ENCODE measurements around the gene SNX9. TPM values are rescaled to one million over a fixed set of nuclear protein-coding genes. Genes with fewer than 3 reads are reported as not detected.

SNX9 gene
- total RNA-seq, 1 experiment from 2014 or later = 24.8 TPM

- no peaks in the 10 kb centered on the region for H3K9me3 ChIP-seq (ENCODE audit: low read depth, low read length, poor library complexity, severe bottlenecking)
- TF ChIP-seq, protein P1, sequence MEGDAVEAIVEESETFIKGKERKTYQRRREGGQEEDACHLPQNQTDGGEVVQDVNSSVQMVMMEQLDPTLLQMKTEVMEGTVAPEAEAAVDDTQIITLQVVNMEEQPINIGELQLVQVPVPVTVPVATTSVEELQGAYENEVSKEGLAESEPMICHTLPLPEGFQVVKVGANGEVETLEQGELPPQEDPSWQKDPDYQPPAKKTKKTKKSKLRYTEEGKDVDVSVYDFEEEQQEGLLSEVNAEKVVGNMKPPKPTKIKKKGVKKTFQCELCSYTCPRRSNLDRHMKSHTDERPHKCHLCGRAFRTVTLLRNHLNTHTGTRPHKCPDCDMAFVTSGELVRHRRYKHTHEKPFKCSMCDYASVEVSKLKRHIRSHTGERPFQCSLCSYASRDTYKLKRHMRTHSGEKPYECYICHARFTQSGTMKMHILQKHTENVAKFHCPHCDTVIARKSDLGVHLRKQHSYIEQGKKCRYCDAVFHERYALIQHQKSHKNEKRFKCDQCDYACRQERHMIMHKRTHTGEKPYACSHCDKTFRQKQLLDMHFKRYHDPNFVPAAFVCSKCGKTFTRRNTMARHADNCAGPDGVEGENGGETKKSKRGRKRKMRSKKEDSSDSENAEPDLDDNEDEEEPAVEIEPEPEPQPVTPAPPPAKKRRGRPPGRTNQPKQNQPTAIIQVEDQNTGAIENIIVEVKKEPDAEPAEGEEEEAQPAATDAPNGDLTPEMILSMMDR (conservative IDR thresholded peaks at IDR 0.05; ENCODE audit: low read depth, low read length) = no peak
- no peak for TF ChIP-seq EZH2 (IDR thresholded peaks at IDR 0.05; ENCODE audit: borderline replicate concordance, low read depth, low read length, poor library complexity, severe bottlenecking)
- no peak overlapping the region for H3K27ac ChIP-seq (ENCODE audit: low read depth, low read length, poor library complexity, severe bottlenecking)
- H3K36me3 ChIP-seq (ENCODE audit: insufficient read depth, low read length, poor library complexity, severe bottlenecking) = no peaks in the 10 kb centered on the region
- no peak overlapping the region for H3K4me3 ChIP-seq (ENCODE audit: low read depth, low read length, poor library complexity, severe bottlenecking)
- no peaks in the 10 kb centered on the region for H3K4me1 ChIP-seq (ENCODE audit: insufficient read depth, low read length, poor library complexity, severe bottlenecking)
- intact Hi-C loops (cut with micrococcal nuclease; ENCODE audit: unreplicated experiment) = no loop called here
- CTCF ChIA-PET = no interaction called here
- no peak for DNase-seq (ENCODE audit: low spot score)
- BruUV-seq (replicated peaks) = no TSS peak
- no peaks in the 10 kb centered on the region for H3K27me3 ChIP-seq (replicated peaks; ENCODE audit: insufficient read depth, low read depth, low read length, poor library complexity)
- POLR2A ChIA-PET (ENCODE audit: low non-redundant PET) = no interaction called here
These were observed 153.5 kb downstream of the SNX9 start for GRCh38 chr6:157976345-157977175.

DNA sequence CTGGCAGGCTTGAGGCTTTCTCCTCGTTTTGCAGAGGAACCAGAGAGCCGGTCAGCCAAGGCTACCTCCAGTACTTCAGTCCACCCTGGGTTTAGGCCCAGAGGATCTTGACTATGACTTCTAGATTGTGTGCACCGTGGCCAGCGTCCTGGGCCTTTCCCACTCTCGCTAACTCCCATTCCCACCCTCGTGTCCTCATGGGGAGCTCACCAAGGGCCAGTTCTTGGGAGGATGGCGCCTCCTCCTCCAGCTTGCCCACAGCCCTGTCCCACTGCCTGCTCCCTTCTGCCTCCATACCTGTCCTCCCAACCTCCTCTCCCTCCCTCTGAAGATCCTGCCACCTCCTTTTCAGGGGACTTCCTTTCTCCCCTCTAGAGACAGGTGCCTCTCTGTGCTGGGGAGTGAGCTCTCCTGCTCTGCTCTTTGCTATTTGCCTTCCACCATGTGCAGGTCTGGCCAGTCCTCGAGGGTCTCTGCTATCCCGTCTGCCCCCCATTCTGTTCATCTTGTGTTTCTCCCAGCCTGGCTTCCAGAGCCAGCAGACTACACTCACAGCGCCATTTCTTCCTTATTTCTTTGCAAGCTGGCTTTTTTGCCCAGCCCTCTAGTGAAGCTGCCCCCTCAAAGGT, 154.2 kb downstream of the SNX9 start:
- H3K27me3 ChIP-seq (replicated peaks; ENCODE audit: insufficient read depth, low read depth, low read length, poor library complexity) = no peaks in the 10 kb centered on the region
- TF ChIP-seq EZH2 (IDR thresholded peaks at IDR 0.05; ENCODE audit: borderline replicate concordance, low read depth, low read length, poor library complexity, severe bottlenecking) = no peak
- TF ChIP-seq, protein P1 (conservative IDR thresholded peaks at IDR 0.05; ENCODE audit: low read depth, low read length) = no peak
- H3K9me3 ChIP-seq (ENCODE audit: low read depth, low read length, poor library complexity, severe bottlenecking) = no peaks in the 10 kb centered on the region
- ChIA-PET CTCF (no interaction called here), POLR2A (ENCODE audit: low non-redundant PET) (no interaction called here)
- no peak for DNase-seq (ENCODE audit: low spot score)
- H3K27ac ChIP-seq (ENCODE audit: low read depth, low read length, poor library complexity, severe bottlenecking) = no peak overlapping the region
- H3K4me1 ChIP-seq (ENCODE audit: insufficient read depth, low read length, poor library complexity, severe bottlenecking) = no peaks in the 10 kb centered on the region
- H3K36me3 ChIP-seq (ENCODE audit: insufficient read depth, low read length, poor library complexity, severe bottlenecking) = no peaks in the 10 kb centered on the region
- no peak overlapping the region for H3K4me3 ChIP-seq (ENCODE audit: low read depth, low read length, poor library complexity, severe bottlenecking)
- intact Hi-C loops (cut with micrococcal nuclease; ENCODE audit: unreplicated experiment) = no loop called here
- BruUV-seq (replicated peaks) = no TSS peak

DNA sequence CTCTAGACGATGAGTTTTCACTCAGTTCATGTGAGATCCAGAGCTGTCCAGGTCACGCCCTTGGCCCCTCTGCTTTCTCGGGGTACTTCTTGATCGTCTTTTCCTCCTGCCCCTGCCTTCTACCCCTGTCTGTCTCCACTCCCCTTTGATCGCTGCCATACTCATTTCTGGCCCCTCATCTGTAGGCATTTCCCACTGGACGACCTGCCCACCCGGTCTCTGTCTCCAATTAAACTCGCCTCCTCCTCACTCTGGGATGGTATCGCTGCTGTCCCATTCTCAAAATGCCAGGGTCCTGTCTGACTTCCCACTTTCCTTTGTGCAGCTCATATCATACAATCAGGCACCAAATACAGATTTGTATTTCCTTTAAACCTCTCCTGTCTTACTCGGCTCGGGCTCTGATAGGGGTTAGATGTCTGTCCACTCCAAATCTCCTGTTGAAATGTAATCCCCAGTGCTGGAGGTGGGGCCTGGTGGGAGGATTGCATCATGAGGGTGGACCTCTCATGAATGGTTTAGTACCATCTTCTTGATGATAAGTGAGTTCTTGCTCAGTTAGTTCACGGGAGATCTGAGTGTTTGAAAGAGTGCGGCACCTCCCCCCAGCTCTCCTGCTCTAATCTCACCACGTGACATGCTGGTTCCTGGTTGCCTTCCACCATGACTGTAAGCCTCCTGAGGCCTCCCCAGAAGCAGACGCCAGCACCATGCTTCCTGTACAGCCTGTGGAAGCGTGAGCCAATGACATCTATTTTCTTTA, 155.2 kb downstream of the SNX9 start:
- CTCF ChIA-PET = no interaction called here
- H3K27me3 ChIP-seq (replicated peaks; ENCODE audit: insufficient read depth, low read depth, low read length, poor library complexity) = no peaks in the 10 kb centered on the region
- intact Hi-C loops (cut with micrococcal nuclease; ENCODE audit: unreplicated experiment) = no loop called here
- no peak for TF ChIP-seq EZH2 (IDR thresholded peaks at IDR 0.05; ENCODE audit: borderline replicate concordance, low read depth, low read length, poor library complexity, severe bottlenecking)
- TF ChIP-seq, protein P1 (conservative IDR thresholded peaks at IDR 0.05; ENCODE audit: low read depth, low read length) = no peak
- H3K4me1 ChIP-seq (ENCODE audit: insufficient read depth, low read length, poor library complexity, severe bottlenecking) = peaks cover 9% of the 10 kb centered on the region
- H3K4me3 ChIP-seq (ENCODE audit: low read depth, low read length, poor library complexity, severe bottlenecking) = no peak overlapping the region
- no peak for DNase-seq (ENCODE audit: low spot score)
- BruUV-seq (replicated peaks) = no TSS peak
- no peaks in the 10 kb centered on the region for H3K36me3 ChIP-seq (ENCODE audit: insufficient read depth, low read length, poor library complexity, severe bottlenecking)
- no peak overlapping the region for H3K27ac ChIP-seq (ENCODE audit: low read depth, low read length, poor library complexity, severe bottlenecking)
- POLR2A ChIA-PET (ENCODE audit: low non-redundant PET) = no interaction called here
- no peaks in the 10 kb centered on the region for H3K9me3 ChIP-seq (ENCODE audit: low read depth, low read length, poor library complexity, severe bottlenecking)
